Prostate gland (tissue), 2 donors: Measurements from ENCODE around the gene CRIP2. TPM values are rescaled to one million over a fixed set of nuclear protein-coding genes. Genes with fewer than 3 reads are reported as not detected.

ENCODE experiments used
- DNase-seq: peaks from one replicate; pipeline ENCODE4 v3.0.0-alpha.2; 2019; ENCODE audit warnings: low spot score
- H3K27ac ChIP-seq, 2 donors: fragments of 200-600 bp; sonication (generic); 2 replicates each; pipeline ENCODE4 v1.5.1; 2017 to 2019
- H3K27me3 ChIP-seq: fragments of 200-600 bp; sonication (generic); replicated peaks from 2 replicates; pipeline ENCODE4 v1.5.1; 2019; ENCODE audit not compliant: insufficient read depth
- H3K36me3 ChIP-seq, 2 donors: fragments of 200-600 bp; sonication (generic); 1 replicate in 1 of 2; 2 replicates in 1 of 2; pipeline versions ENCODE4 v1.5.1 to v1.8.1; 2017 to 2019
- H3K4me1 ChIP-seq: fragments of 200-600 bp; sonication (generic); replicated peaks from 2 replicates; pipeline ENCODE4 v1.5.1; 2019
- H3K4me3 ChIP-seq, 2 donors: fragments of 200-600 bp; sonication (generic); 2 replicates each; pipeline ENCODE4 v1.5.1; 2017 to 2019
- H3K9me3 ChIP-seq: fragments of 200-600 bp; sonication (generic); 2 replicates; pipeline ENCODE4 v1.5.1; 2017
- POLR2A ChIP-seq: fragments of 450-650 bp; IDR thresholded peaks from one replicate; pipeline ENCODE4 v1.6.1; 2016; ENCODE audit warnings: antibody characterized with exemption, mild to moderate bottlenecking
- POLR2AphosphoS5 ChIP-seq: sonication (generic); formaldehyde crosslinking; IDR thresholded peaks from one replicate; pipeline ENCODE4 v1.6.1; 2017; ENCODE audit warnings: antibody characterized with exemption
- whole genome bisulfite sequencing: methylation state at CpG from one replicate; pipeline ENCODE4 v1.1.5; 2018; 5-methylcytosine and 5-hydroxymethylcytosine counted together
- intact Hi-C: fragments of 100-400 bp; cut with DNase I; formaldehyde crosslinking; loops from one replicate; pipeline ENCODE4 v1.14.2; 2022
- total RNA-seq, 2 donors: library from RNA; depleted of rRNA; stranded (reverse); fragments of >200 nt; gene quantifications; one replicate each; pipeline ENCODE4 v1.1.0, GENCODE V29; 2016
- TF ChIP-seq, protein P1 (sequence below), 4 experiments: fragments of 200-600 bp in 2 of 4; fragments of 450-650 bp in 2 of 4; sonication (generic) in 2 of 4; IDR thresholded peaks; 1 replicate in 3 of 4; 2 replicates in 1 of 4; pipeline ENCODE4 v1.5.1; 2016 to 2019; ENCODE audit warnings: antibody characterized with exemption in 4 of 4, mild to moderate bottlenecking in 2 of 4, moderate library complexity in 2 of 4

CRIP2 gene
- total RNA-seq, 2 donors from 2014 or later: 86.7 to 134 TPM

DNA sequence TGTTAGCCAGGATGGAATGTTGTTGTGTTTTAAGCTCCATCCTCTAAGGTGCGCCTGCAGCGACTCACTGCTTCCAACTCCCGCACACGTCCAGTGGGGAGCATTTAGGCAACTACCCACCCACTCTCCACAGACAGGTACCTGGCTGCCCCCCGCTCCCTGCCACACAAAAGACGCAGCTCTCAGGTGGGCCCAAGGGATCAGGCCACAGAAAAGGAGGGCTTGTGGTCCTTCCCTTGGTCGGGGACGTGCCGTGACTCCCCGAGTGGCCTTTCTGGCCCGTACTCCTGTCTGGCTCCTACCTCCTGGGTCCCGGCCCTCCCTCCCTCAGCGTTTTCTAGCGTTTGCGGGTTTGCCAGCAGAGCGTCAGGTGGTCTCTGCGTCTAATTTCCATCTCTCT, 32.6 kb downstream of the CRIP2 start:
- WGBS: 62% methylated on average over 17 of the region's 17 CpGs
- Histone ChIP-seq H3K9me3 (no peaks in the 10 kb centered on the region), H3K4me3 (no peak overlapping the region), H3K36me3 (no peaks in the 10 kb centered on the region), H3K4me1 (no peaks in the 10 kb centered on the region), H3K27ac (no peak overlapping the region), H3K27me3 (no peaks in the 10 kb centered on the region)
- no peak for DNase-seq
- intact Hi-C loops: no loop called here
- TF ChIP-seq POLR2AphosphoS5 (no peak), POLR2A (no peak)
- TF ChIP-seq, protein P1, sequence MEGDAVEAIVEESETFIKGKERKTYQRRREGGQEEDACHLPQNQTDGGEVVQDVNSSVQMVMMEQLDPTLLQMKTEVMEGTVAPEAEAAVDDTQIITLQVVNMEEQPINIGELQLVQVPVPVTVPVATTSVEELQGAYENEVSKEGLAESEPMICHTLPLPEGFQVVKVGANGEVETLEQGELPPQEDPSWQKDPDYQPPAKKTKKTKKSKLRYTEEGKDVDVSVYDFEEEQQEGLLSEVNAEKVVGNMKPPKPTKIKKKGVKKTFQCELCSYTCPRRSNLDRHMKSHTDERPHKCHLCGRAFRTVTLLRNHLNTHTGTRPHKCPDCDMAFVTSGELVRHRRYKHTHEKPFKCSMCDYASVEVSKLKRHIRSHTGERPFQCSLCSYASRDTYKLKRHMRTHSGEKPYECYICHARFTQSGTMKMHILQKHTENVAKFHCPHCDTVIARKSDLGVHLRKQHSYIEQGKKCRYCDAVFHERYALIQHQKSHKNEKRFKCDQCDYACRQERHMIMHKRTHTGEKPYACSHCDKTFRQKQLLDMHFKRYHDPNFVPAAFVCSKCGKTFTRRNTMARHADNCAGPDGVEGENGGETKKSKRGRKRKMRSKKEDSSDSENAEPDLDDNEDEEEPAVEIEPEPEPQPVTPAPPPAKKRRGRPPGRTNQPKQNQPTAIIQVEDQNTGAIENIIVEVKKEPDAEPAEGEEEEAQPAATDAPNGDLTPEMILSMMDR (IDR thresholded peaks at IDR 0.05): no peak

DNA sequence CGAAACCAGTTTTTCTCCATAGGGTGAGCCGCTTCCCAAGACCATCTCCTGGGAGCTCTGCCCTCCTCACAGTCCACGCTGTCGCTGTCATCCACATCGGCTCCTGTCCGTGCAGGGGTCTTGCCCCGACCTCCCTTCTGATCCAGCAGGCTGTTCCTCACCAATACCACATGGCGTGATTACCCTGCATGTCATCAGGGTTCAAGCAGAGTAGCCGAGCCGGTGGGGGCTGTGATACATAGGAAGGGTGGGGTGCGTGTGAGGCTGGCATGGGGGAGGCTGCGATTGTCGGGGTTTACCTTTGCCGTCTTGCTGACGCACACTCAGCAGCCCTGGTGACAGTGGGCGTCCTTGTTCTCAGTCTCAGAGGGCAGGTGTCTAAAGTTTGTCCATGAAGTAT, 33.4 kb downstream of the CRIP2 start:
- intact Hi-C loops: no loop called here
- H3K27me3 ChIP-seq: peaks cover 3% of the 10 kb centered on the region
- H3K4me3 ChIP-seq: no peak overlapping the region
- no peak for DNase-seq
- no peaks in the 10 kb centered on the region for H3K4me1 ChIP-seq
- H3K9me3 ChIP-seq: no peaks in the 10 kb centered on the region
- no peaks in the 10 kb centered on the region for H3K36me3 ChIP-seq
- 33% methylated on average over 16 of the region's 16 CpGs for WGBS
- TF ChIP-seq POLR2A: no peak
- TF ChIP-seq, protein P1 (IDR thresholded peaks at IDR 0.05): no peak
- no peak for TF ChIP-seq POLR2AphosphoS5
- no peak overlapping the region for H3K27ac ChIP-seq

DNA sequence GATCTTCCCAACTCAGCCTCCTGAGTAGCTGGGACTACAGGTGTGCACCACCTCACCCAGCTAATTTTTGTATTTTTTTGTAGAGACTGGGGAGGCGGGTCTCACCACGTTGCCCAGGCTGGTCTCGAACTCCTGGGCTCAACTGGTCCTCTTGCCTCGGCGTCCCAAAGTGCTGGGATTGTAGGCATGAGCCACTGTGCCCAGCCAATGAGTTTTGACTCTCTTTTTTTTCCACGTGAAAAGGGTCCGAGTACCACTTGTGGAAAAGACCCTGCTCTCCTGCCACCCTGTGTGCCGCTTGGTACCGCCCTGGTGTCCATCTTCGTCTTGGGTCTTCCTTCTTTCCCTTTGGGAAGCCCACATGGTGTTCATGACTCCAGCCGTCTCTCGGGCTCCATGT, 34.0 kb downstream of the CRIP2 start:
- TF ChIP-seq, protein P1 (IDR thresholded peaks at IDR 0.05): no peak
- no peak for TF ChIP-seq POLR2AphosphoS5
- TF ChIP-seq POLR2A: no peak
- H3K27ac ChIP-seq: no peak overlapping the region
- peaks cover 3% of the 10 kb centered on the region for H3K27me3 ChIP-seq
- no peaks in the 10 kb centered on the region for H3K36me3 ChIP-seq
- WGBS: 89% methylated on average over 12 of the region's 12 CpGs
- no peaks in the 10 kb centered on the region for H3K9me3 ChIP-seq
- no peaks in the 10 kb centered on the region for H3K4me1 ChIP-seq
- H3K4me3 ChIP-seq: no peak overlapping the region
- DNase-seq: no peak
- intact Hi-C loops: no loop called here

DNA sequence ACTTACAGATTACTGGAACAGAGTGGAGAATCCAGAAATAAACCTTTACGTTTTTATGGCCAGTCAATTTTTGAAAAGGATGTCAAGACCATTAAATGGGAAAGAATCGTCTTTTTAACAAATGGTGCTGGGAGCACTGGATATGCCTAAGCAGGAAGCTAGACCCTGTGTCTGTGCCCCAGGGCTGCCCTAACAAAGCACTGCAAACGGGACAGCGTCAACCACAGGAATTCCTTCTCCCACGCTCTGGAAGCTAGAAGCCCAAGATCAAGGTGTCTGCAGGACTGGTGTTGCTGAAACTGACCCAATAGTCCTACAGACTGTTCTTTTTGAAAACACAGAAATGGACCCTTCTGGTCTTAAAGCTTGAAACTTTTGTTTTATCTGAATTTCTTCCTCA, 42.5 kb downstream of the CRIP2 start:
- intact Hi-C loops: no loop called here
- no peak for DNase-seq

More for the DNA sequence above, 42.5 kb downstream of the CRIP2 start:
- TF ChIP-seq, protein P1 (IDR thresholded peaks at IDR 0.05): no peak
- TF ChIP-seq POLR2A (no peak), POLR2AphosphoS5 (no peak)
- Histone ChIP-seq H3K36me3 (no peaks in the 10 kb centered on the region), H3K9me3 (no peaks in the 10 kb centered on the region), H3K4me3 (no peak overlapping the region), H3K27ac (no peak overlapping the region), H3K4me1 (no peaks in the 10 kb centered on the region), H3K27me3 (peaks cover 3% of the 10 kb centered on the region)
- 35% methylated on average over 5 of the region's 5 CpGs for WGBS
